ENCODE results near the gene MLLT3.

The MLLT3 gene

DNA sequence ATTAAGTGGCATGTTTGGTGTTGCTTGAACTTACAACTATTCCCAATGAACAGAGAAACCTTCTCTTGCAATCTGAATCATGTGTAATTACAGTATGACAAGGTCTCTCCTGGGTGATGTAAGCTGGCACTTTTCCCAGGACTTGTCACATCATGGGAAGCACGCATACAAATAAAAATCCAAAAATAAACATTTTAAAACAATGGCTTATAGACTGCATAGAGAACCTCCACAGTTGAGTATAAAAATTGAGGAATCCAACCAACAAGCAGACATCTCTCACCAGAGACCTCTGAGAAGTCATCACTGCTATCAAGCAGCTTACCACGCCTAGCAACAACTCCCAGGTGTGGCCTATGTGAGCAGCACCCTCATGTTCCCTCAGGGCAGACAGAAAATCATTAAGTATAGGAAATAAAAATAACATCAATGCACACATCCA is 3.9 kb downstream of the MLLT3 start:
- no peaks in the 10 kb centered on the region for H3K4me1 ChIP-seq (ENCODE audit: low read length)
- H3K27me3 ChIP-seq (replicated peaks; ENCODE audit: insufficient read depth, low read length): no peaks in the 10 kb centered on the region
- TF ChIP-seq EZH2 (optimal IDR thresholded peaks at IDR 0.05; ENCODE audit: low read depth, low read length) (no peak), EZH2phosphoT487 (IDR thresholded peaks at IDR 0.05; ENCODE audit: low read length) (no peak)
- TF ChIP-seq, protein P1, sequence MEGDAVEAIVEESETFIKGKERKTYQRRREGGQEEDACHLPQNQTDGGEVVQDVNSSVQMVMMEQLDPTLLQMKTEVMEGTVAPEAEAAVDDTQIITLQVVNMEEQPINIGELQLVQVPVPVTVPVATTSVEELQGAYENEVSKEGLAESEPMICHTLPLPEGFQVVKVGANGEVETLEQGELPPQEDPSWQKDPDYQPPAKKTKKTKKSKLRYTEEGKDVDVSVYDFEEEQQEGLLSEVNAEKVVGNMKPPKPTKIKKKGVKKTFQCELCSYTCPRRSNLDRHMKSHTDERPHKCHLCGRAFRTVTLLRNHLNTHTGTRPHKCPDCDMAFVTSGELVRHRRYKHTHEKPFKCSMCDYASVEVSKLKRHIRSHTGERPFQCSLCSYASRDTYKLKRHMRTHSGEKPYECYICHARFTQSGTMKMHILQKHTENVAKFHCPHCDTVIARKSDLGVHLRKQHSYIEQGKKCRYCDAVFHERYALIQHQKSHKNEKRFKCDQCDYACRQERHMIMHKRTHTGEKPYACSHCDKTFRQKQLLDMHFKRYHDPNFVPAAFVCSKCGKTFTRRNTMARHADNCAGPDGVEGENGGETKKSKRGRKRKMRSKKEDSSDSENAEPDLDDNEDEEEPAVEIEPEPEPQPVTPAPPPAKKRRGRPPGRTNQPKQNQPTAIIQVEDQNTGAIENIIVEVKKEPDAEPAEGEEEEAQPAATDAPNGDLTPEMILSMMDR (IDR thresholded peaks at IDR 0.05; ENCODE audit: low read length): no peak
- no peak overlapping the region for H3K27ac ChIP-seq (ENCODE audit: low read length)
- H3K79me2 ChIP-seq (ENCODE audit: low read length): peaks cover 67% of the 10 kb centered on the region
- H3K9ac ChIP-seq (ENCODE audit: low read length): no peak overlapping the region
- no peaks in the 10 kb centered on the region for H3K9me2 ChIP-seq (replicated peaks; ENCODE audit: insufficient read depth, low read length)
- no peak overlapping the region for H2AFZ ChIP-seq (ENCODE audit: low read length)
- no peaks in the 10 kb centered on the region for H3K36me3 ChIP-seq (replicated peaks; ENCODE audit: insufficient read depth, low read length)
- no peak overlapping the region for H3K4me2 ChIP-seq (ENCODE audit: low read depth, low read length)
- no peaks in the 10 kb centered on the region for H4K20me1 ChIP-seq (ENCODE audit: insufficient read depth, low read length)
- no peak overlapping the region for H3K4me3 ChIP-seq (ENCODE audit: low read length)
- H3K9me3 ChIP-seq (replicated peaks; ENCODE audit: insufficient read depth, low read length): no peaks in the 10 kb centered on the region
- H3F3A ChIP-seq (ENCODE audit: insufficient read depth, low read length): peaks cover 8% of the 10 kb centered on the region; the same call in 1 of the 2 replicates
- DNase-seq: no peak

DNA sequence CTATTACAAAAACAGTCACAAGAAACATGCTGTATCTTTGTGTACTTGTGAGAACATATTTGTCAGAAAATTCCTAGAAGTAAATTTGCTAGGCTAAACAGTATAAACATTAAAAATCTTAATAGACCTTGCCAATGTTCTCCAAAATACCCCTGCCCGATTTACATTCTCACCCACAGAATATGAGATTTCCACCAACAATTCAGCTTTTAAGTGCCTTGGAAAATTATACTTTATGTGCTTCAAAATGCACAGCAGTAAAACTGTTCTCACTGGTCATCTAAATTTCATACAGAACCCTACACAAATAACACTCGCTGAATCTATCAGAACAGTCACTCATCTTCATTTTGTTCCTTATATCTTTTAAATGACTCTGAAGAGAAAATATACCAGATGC is 5.5 kb downstream of the MLLT3 start:
- H3K27ac ChIP-seq (ENCODE audit: low read length): no peak overlapping the region
- no peak overlapping the region for H3K9ac ChIP-seq (ENCODE audit: low read length)
- no peaks in the 10 kb centered on the region for H3K4me1 ChIP-seq (ENCODE audit: low read length)
- peaks cover 81% of the 10 kb centered on the region for H3K79me2 ChIP-seq (ENCODE audit: low read length)
- DNase-seq: no peak
- H3K27me3 ChIP-seq (replicated peaks; ENCODE audit: insufficient read depth, low read length): no peaks in the 10 kb centered on the region
- H3K4me2 ChIP-seq (ENCODE audit: low read depth, low read length): no peak overlapping the region
- no peak overlapping the region for H2AFZ ChIP-seq (ENCODE audit: low read length)
- H3K4me3 ChIP-seq (ENCODE audit: low read length): no peak overlapping the region
- TF ChIP-seq, protein P1 (IDR thresholded peaks at IDR 0.05; ENCODE audit: low read length): no peak
- TF ChIP-seq EZH2 (optimal IDR thresholded peaks at IDR 0.05; ENCODE audit: low read depth, low read length) (no peak), EZH2phosphoT487 (IDR thresholded peaks at IDR 0.05; ENCODE audit: low read length) (no peak)
- no peaks in the 10 kb centered on the region for H3K9me3 ChIP-seq (replicated peaks; ENCODE audit: insufficient read depth, low read length)
- H3K9me2 ChIP-seq (replicated peaks; ENCODE audit: insufficient read depth, low read length): no peaks in the 10 kb centered on the region
- H3K36me3 ChIP-seq (replicated peaks; ENCODE audit: insufficient read depth, low read length): no peaks in the 10 kb centered on the region
- H3F3A ChIP-seq (ENCODE audit: insufficient read depth, low read length): no peaks in the 10 kb centered on the region
- no peaks in the 10 kb centered on the region; the same call in 1 of the 2 replicates for H4K20me1 ChIP-seq (ENCODE audit: insufficient read depth, low read length)

DNA sequence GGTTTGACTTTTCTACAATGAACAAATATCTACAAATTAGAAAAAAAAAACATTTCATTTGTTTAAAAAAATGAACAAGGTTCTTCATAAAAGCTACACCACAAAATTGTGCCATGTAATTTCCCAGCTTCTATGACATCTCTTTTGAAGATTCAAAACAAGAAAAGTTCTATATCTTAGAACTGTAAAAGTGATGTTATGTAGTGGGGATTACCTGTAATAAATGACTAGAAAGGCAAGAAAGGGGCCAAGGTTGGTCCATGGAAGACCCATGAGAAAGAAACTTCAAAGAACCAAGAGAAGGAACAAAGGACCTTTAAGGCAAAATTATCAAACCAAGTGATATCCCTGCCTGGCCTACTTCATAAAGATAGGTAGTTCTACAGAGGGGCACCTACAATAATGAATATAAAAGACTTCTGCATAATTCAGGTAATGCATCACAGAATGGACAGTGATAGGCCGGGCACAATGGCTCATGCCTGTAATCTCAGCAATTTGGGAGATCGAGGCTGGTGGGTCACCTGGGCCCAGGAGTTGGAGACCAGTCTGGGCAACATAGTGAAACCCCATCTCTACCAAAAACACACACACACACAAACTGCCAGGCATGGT is 7.6 kb downstream of the MLLT3 start:
- Histone ChIP-seq H3K4me2 (ENCODE audit: low read depth, low read length) (no peak overlapping the region), H3K79me2 (ENCODE audit: low read length) (peaks cover 84% of the 10 kb centered on the region), H3K9me2 (replicated peaks; ENCODE audit: insufficient read depth, low read length) (no peaks in the 10 kb centered on the region), H3F3A (ENCODE audit: insufficient read depth, low read length) (no peaks in the 10 kb centered on the region), H3K27ac (ENCODE audit: low read length) (no peak overlapping the region), H4K20me1 (ENCODE audit: insufficient read depth, low read length) (no peaks in the 10 kb centered on the region; the same call in 1 of the 2 replicates), H3K9me3 (replicated peaks; ENCODE audit: insufficient read depth, low read length) (no peaks in the 10 kb centered on the region), H2AFZ (ENCODE audit: low read length) (no peak overlapping the region), H3K4me1 (ENCODE audit: low read length) (no peaks in the 10 kb centered on the region), H3K27me3 (replicated peaks; ENCODE audit: insufficient read depth, low read length) (no peaks in the 10 kb centered on the region), H3K9ac (ENCODE audit: low read length) (no peak overlapping the region), H3K36me3 (replicated peaks; ENCODE audit: insufficient read depth, low read length) (no peaks in the 10 kb centered on the region), H3K4me3 (ENCODE audit: low read length) (no peak overlapping the region)
- TF ChIP-seq EZH2 (optimal IDR thresholded peaks at IDR 0.05; ENCODE audit: low read depth, low read length): no peak
- TF ChIP-seq, protein P1 (IDR thresholded peaks at IDR 0.05; ENCODE audit: low read length): no peak
- no peak for TF ChIP-seq EZH2phosphoT487 (IDR thresholded peaks at IDR 0.05; ENCODE audit: low read length)
- DNase-seq: no peak

All from MM.1S (cell line).